Measurements from ENCODE around the gene BCO1.

Gene BCO1

DNA sequence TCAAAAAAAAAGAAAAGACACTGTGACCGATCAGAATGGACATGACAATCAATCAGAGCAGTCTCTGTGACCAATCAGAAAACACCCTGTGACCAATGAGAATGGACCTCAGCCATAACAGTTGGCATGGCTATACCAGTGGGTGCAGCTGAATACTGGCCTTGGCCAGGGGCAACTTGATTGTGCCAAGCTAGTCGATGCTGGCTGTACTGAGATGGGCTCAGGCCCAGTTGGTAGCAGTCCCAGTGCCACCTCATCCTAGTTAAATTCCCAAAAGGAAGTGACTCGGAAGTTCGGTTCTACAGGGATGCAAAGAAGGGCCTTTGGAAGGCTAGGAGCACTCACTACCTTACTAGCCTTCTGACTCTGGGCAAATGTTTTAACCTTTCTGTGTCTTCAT, 37.2 kb upstream of the BCO1 start:
- H3K27me3 ChIP-seq, result peaks cover 0 to 6% of the 10 kb centered on the region in 2 donors
- no peak for DNase-seq
- TF ChIP-seq, protein P1, sequence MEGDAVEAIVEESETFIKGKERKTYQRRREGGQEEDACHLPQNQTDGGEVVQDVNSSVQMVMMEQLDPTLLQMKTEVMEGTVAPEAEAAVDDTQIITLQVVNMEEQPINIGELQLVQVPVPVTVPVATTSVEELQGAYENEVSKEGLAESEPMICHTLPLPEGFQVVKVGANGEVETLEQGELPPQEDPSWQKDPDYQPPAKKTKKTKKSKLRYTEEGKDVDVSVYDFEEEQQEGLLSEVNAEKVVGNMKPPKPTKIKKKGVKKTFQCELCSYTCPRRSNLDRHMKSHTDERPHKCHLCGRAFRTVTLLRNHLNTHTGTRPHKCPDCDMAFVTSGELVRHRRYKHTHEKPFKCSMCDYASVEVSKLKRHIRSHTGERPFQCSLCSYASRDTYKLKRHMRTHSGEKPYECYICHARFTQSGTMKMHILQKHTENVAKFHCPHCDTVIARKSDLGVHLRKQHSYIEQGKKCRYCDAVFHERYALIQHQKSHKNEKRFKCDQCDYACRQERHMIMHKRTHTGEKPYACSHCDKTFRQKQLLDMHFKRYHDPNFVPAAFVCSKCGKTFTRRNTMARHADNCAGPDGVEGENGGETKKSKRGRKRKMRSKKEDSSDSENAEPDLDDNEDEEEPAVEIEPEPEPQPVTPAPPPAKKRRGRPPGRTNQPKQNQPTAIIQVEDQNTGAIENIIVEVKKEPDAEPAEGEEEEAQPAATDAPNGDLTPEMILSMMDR (IDR thresholded peaks at IDR 0.05), result no peak
- no peaks in the 10 kb centered on the region for H3K36me3 ChIP-seq
- no peak overlapping the region for H3K4me3 ChIP-seq
- no peaks in the 10 kb centered on the region for H3K4me1 ChIP-seq
- H3K27ac ChIP-seq, result no peak overlapping the region
- intact Hi-C loops (cut with DNase I; ENCODE audit: low total_unique reads), result no loop called here
- no peaks in the 10 kb centered on the region for H3K9me3 ChIP-seq

DNA sequence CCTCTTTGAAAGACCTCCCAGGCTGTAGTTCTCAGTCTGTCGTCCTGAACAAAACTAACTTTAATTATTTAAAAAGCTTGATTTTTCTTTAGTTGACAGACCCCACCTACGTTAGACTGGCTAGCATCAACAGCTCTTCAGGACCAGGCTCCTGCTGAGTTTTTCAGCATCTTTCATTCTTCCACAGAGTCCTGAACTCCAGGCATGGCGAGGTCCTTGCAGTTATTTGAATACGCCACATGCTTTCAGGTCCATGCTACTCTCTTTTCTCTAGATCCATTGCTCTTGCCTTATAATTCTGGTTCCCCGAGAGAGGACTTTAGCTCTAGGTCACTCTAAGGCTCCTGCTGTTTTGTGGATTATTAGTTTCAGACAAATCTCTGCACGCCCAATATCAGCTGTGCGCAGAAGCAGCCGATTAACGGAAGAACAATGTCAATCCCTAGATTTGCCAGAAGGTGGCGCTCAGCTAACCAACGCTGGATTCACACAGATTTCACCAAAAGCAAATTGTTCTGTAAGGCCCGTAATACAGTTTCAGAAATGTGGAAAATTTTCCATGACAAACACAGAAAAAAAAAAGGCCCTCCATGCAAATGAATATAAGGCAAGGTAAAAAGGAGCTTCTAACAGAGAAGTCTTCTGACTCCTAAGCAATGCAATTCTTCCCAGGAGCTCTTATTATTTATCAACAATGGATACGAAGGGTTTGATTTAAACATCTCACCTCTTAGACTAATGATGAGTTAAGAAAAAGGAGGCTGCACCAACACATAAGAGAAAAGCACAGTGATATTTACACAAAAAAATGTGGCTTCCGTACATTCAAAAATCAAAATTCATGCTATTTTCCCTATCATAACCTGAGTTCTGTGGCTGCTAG, 33.5 kb upstream of the BCO1 start:
- H3K9me3 ChIP-seq, result no peaks in the 10 kb centered on the region
- H3K4me1 ChIP-seq, result no peaks in the 10 kb centered on the region
- no peaks in the 10 kb centered on the region for H3K27me3 ChIP-seq
- TF ChIP-seq, protein P1 (IDR thresholded peaks at IDR 0.05), result peak; percentile 38 to 41
- DNase-seq, result no peak
- no peak overlapping the region for H3K4me3 ChIP-seq
- intact Hi-C loops (cut with DNase I; ENCODE audit: low total_unique reads), result no loop called here
- no peak overlapping the region for H3K27ac ChIP-seq
- H3K36me3 ChIP-seq, result no peaks in the 10 kb centered on the region

- intact Hi-C loops (cut with DNase I; ENCODE audit: low total_unique reads), result no loop called here
- no peaks in the 10 kb centered on the region for H3K36me3 ChIP-seq
- H3K4me1 ChIP-seq, result no peaks in the 10 kb centered on the region
- no peak for DNase-seq
- H3K4me3 ChIP-seq, result no peak overlapping the region
- H3K27me3 ChIP-seq, result peaks cover 0 to 8% of the 10 kb centered on the region in 2 donors
- TF ChIP-seq, protein P1 (IDR thresholded peaks at IDR 0.05), result no peak
- H3K9me3 ChIP-seq, result no peaks in the 10 kb centered on the region
- no peak overlapping the region for H3K27ac ChIP-seq
These were observed 31.4 kb upstream of the BCO1 start for GRCh38 chr16:81207076-81207475.

- Histone ChIP-seq H3K9me3 (no peaks in the 10 kb centered on the region), H3K4me1 (no peaks in the 10 kb centered on the region), H3K27ac (no peak overlapping the region), H3K27me3 (peaks cover 0 to 18% of the 10 kb centered on the region in 2 donors), H3K4me3 (no peak overlapping the region), H3K36me3 (no peaks in the 10 kb centered on the region)
- intact Hi-C loops (cut with DNase I; ENCODE audit: low total_unique reads), result no loop called here
- TF ChIP-seq, protein P1 (IDR thresholded peaks at IDR 0.05), result no peak
- no peak for DNase-seq
These were observed 27.7 kb upstream of the BCO1 start for GRCh38 chr16:81210807-81211206.

GRCh38 chr16:81212830-81213465, 25.5 kb upstream of the BCO1 start:
- DNase-seq, result no peak
- no peaks in the 10 kb centered on the region for H3K9me3 ChIP-seq
- TF ChIP-seq, protein P1 (IDR thresholded peaks at IDR 0.05), result no peak
- H3K27me3 ChIP-seq, result peaks cover 0 to 18% of the 10 kb centered on the region in 2 donors
- H3K36me3 ChIP-seq, result no peaks in the 10 kb centered on the region
- H3K4me1 ChIP-seq, result no peaks in the 10 kb centered on the region
- no peak overlapping the region for H3K4me3 ChIP-seq
- intact Hi-C loops (cut with DNase I; ENCODE audit: low total_unique reads), result no loop called here
- H3K27ac ChIP-seq, result no peak overlapping the region
